KMS-11 (cell line): Measurements from ENCODE around the gene JMJD1C.

Experiments
- H2AFZ ChIP-seq: fragments of 200-600 bp; sonication (generic); 2 replicates; pipeline ENCODE4 v1.6.1; 2016; ENCODE audit warnings: antibody characterized with exemption, mixed run types, low read depth
- H3K27ac ChIP-seq: fragments of 200-600 bp; sonication (generic); 2 replicates; pipeline ENCODE4 v1.6.1; 2016; ENCODE audit warnings: mild to moderate bottlenecking, mixed run types
- H3K27me3 ChIP-seq: fragments of 200-600 bp; sonication (generic); 2 replicates; pipeline ENCODE4 v1.6.1; 2017; ENCODE audit warnings: mild to moderate bottlenecking, low read depth, mixed run types, moderate library complexity; ENCODE audit not compliant: insufficient read depth
- H3K36me3 ChIP-seq: fragments of 200-600 bp; sonication (generic); 2 replicates; pipeline ENCODE4 v1.6.1; 2017; ENCODE audit warnings: mild to moderate bottlenecking, mixed run types; ENCODE audit not compliant: insufficient read depth
- H3K4me1 ChIP-seq: fragments of 200-600 bp; sonication (generic); 2 replicates; pipeline ENCODE4 v1.6.1; 2016; ENCODE audit warnings: mild to moderate bottlenecking, low read depth, mixed run types; ENCODE audit not compliant: poor library complexity, severe bottlenecking
- H3K4me2 ChIP-seq: fragments of 200-600 bp; sonication (generic); 2 replicates; pipeline ENCODE4 v1.7.0; 2016; ENCODE audit warnings: mild to moderate bottlenecking, mixed run types
- H3K4me3 ChIP-seq: fragments of 200-600 bp; sonication (generic); IDR thresholded peaks from 2 replicates; pipeline ENCODE4 v1.6.1; 2017; ENCODE audit warnings: low read depth, low read length, mixed read lengths; ENCODE audit not compliant: insufficient read depth
- H3K79me2 ChIP-seq: fragments of 200-600 bp; sonication (generic); 2 replicates; pipeline ENCODE4 v1.6.1; 2016; ENCODE audit warnings: low read depth, mixed run types; ENCODE audit not compliant: insufficient read depth
- H3K9ac ChIP-seq: fragments of 200-600 bp; sonication (generic); 2 replicates; pipeline ENCODE4 v1.6.1; 2016; ENCODE audit warnings: mild to moderate bottlenecking, mixed run types
- H4K20me1 ChIP-seq: fragments of 200-600 bp; sonication (generic); 2 replicates; pipeline ENCODE4 v1.6.1; 2016; ENCODE audit warnings: mild to moderate bottlenecking, mixed run types; ENCODE audit not compliant: insufficient read depth
- CTCF ChIP-seq: fragments of 200-600 bp; sonication (generic); conservative IDR thresholded peaks from 2 replicates; pipeline ENCODE4 v1.6.1; 2017; ENCODE audit warnings: low read depth, mild to moderate bottlenecking, antibody characterized with exemption, low read length, moderate library complexity, mixed read lengths

JMJD1C gene

GRCh38 chr10:63414481-63415260 is 51.1 kb downstream of the JMJD1C start:
- H3K4me1 ChIP-seq: peaks cover 28% of the 10 kb centered on the region
- no peaks in the 10 kb centered on the region for H3K27me3 ChIP-seq
- no peak overlapping the region for H2AFZ ChIP-seq
- H3K27ac ChIP-seq: no peak overlapping the region
- no peak overlapping the region for H3K4me3 ChIP-seq
- H4K20me1 ChIP-seq: no peaks in the 10 kb centered on the region
- H3K79me2 ChIP-seq: peaks cover 15% of the 10 kb centered on the region; the same call in 1 of the 2 replicates
- H3K4me2 ChIP-seq: no peak overlapping the region
- TF ChIP-seq CTCF: no peak
- H3K9ac ChIP-seq: no peak overlapping the region
- no peaks in the 10 kb centered on the region for H3K36me3 ChIP-seq

DNA sequence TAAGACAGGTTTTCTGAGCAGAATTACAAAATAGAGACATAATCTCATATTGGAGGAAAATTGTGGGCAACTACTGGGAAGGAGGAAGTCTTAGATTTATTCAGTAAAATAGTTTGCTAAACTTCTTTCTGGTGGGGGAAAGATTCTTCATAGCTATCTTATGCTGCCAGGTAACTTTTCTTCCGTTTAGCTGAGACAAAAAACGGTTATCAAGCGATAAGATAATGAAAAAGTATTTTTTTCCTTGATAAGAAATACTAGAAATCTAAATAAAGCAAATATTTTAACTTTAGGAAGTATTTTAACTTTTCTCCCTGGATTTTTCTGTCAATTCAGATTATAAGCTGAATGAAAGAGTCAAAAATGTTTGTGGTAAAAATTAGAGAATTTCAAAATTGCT is 52.3 kb downstream of the JMJD1C start:
- no peaks in the 10 kb centered on the region for H3K27me3 ChIP-seq
- H3K79me2 ChIP-seq: peaks cover 15% of the 10 kb centered on the region; the same call in 1 of the 2 replicates

DNA sequence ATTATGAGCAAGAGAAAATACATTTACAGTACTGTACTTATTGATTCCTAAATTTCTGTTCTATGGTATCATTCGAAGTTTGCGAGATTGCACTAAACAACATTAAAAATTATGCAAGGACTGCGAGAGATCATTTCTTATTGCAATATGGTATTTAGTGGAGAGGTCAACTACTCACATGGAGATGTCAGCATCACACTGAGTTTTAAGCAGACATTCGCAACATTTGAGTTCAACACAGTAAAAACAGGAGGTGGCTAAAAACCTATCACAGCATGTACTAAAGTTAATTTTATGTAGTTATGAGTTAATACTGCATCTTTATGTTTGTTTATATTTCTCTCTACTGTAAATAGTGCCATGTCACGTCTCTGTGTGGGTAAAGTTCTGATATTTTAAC is 53.5 kb downstream of the JMJD1C start:
- Histone ChIP-seq H3K9ac (no peak overlapping the region), H3K79me2 (peaks cover 6% of the 10 kb centered on the region; the same call in 1 of the 2 replicates), H3K27ac (no peak overlapping the region), H3K36me3 (no peaks in the 10 kb centered on the region), H3K27me3 (no peaks in the 10 kb centered on the region), H2AFZ (no peak overlapping the region), H3K4me3 (no peak overlapping the region), H3K4me1 (peaks cover 28% of the 10 kb centered on the region), H3K4me2 (no peak overlapping the region), H4K20me1 (no peaks in the 10 kb centered on the region)
- no peak for TF ChIP-seq CTCF

More for the DNA sequence above, 52.3 kb downstream of the JMJD1C start:
- Histone ChIP-seq H4K20me1 (no peaks in the 10 kb centered on the region), H3K36me3 (no peaks in the 10 kb centered on the region), H3K4me1 (peaks cover 28% of the 10 kb centered on the region), H3K4me3 (no peak overlapping the region), H2AFZ (no peak overlapping the region), H3K9ac (no peak overlapping the region), H3K4me2 (no peak overlapping the region), H3K27ac (no peak overlapping the region)
- TF ChIP-seq CTCF: no peak

GRCh38 chr10:63410633-63411032 is 55.1 kb downstream of the JMJD1C start:
- Histone ChIP-seq H3K4me3 (no peak overlapping the region), H3K27ac (no peak overlapping the region), H3K36me3 (no peaks in the 10 kb centered on the region), H3K4me1 (peaks cover 16% of the 10 kb centered on the region), H2AFZ (no peak overlapping the region), H3K27me3 (no peaks in the 10 kb centered on the region), H3K9ac (no peak overlapping the region), H4K20me1 (no peaks in the 10 kb centered on the region), H3K4me2 (no peak overlapping the region), H3K79me2 (peaks cover under 1% of the 10 kb centered on the region; the same call in 1 of the 2 replicates)
- no peak for TF ChIP-seq CTCF
